HL-60 (cell line): ENCODE measurements around the gene MAP4K2.

Experiments
- DNase-seq, 2 experiments: peaks; one replicate each; pipeline ENCODE4 v3.0.0-alpha.2; 2010 to 2020; ENCODE audit warnings: low read depth in 1 of 2, low spot score in 1 of 2
- H3K27ac ChIP-seq: fragments of 250-450 bp; sonication (Bioruptor Pico); replicated peaks from 2 replicates; pipeline ENCODE4 v1.5.1; 2020; ENCODE audit warnings: mild to moderate bottlenecking, moderate library complexity
- H3K27me3 ChIP-seq: fragments of 250-450 bp; sonication (Bioruptor Pico); 2 replicates; pipeline ENCODE4 v1.5.1; 2021; ENCODE audit warnings: mild to moderate bottlenecking, moderate library complexity; ENCODE audit not compliant: insufficient read depth, poor library complexity, severe bottlenecking
- H3K4me3 ChIP-seq: replicated peaks from 2 replicates; pipeline ENCODE4 v1.5.1; 2011; ENCODE audit warnings: mild to moderate bottlenecking, control low read depth, low read length; ENCODE audit not compliant: insufficient read depth
- CTCF ChIP-seq: IDR thresholded peaks from one replicate; pipeline ENCODE4 v1.5.1; 2011; ENCODE audit warnings: low read length, control low read depth, inconsistent platforms; ENCODE audit not compliant: insufficient read depth
- GABPA ChIP-seq: IDR thresholded peaks from 2 replicates; pipeline ENCODE4 v1.6.1; 2012; ENCODE audit warnings: low read depth
- POLR2AphosphoS5 ChIP-seq: IDR thresholded peaks from 2 replicates; pipeline ENCODE4 v1.6.1; 2012; ENCODE audit warnings: low read depth
- REST ChIP-seq: IDR thresholded peaks from 2 replicates; pipeline ENCODE4 v1.6.1; 2012; ENCODE audit warnings: low read depth; ENCODE audit not compliant: insufficient replicate concordance
- SPI1 ChIP-seq: IDR thresholded peaks from 2 replicates; pipeline ENCODE4 v1.6.1; 2012; ENCODE audit warnings: low read depth, mild to moderate bottlenecking, borderline replicate concordance

MAP4K2 gene

GRCh38 chr11:64744544-64745188 lies 58.3 kb downstream of the MAP4K2 start:
- Histone ChIP-seq H3K27ac (peak overlapping the region; percentile 99), H3K27me3 (no peaks in the 10 kb centered on the region), H3K4me3 (peak overlapping the region; percentile 85)
- TF ChIP-seq CTCF (no peak), GABPA (no peak), SPI1 (no peak), POLR2AphosphoS5 (no peak), REST (no peak)
- peak in 1 of 2 experiments; percentile 52 for DNase-seq

- no peaks in the 10 kb centered on the region for H3K27me3 ChIP-seq
- peak within 1 kb of the TSS; percentile 85 for H3K4me3 ChIP-seq
- DNase-seq, result peak; percentile 86 to 94
- TF ChIP-seq REST (no peak), SPI1 (no peak), GABPA (no peak), CTCF (peak; percentile 78), POLR2AphosphoS5 (peak; percentile 92)
- H3K27ac ChIP-seq, result peak within 1 kb of the TSS; percentile 99
Measured at GRCh38 chr11:64743591-64744543, 59.1 kb downstream of the MAP4K2 start, which contains the start of gene RASGRP2. RASGRP2 (minus strand) TSS chr11:64744142; CDS start chr11:64742866, 1,276 bp downstream.

GRCh38 chr11:64742889-64743590 lies 60.0 kb downstream of the MAP4K2 start:
- DNase-seq, result peak; percentile 74 to 87
- Histone ChIP-seq H3K27me3 (no peaks in the 10 kb centered on the region), H3K27ac (peak overlapping the region; percentile 99), H3K4me3 (peak overlapping the region; percentile 85)
- TF ChIP-seq POLR2AphosphoS5 (peak; percentile 59), REST (peak; percentile 15), CTCF (peak; percentile 48), GABPA (no peak), SPI1 (no peak)
